GM23338 (cell line): Measurements from ENCODE around the gene ACOT13. TPM values are rescaled to one million over a fixed set of nuclear protein-coding genes. Genes with fewer than 3 reads are reported as not detected.

ENCODE experiments used
- ATAC-seq: fragments of 200-7000 bp; cut with Tn5 transposase; 3 replicates; pipeline ENCODE4 v1.9.1; 2020
- DNase-seq: peaks from one replicate; pipeline ENCODE4 v3.0.0-alpha.2; 2015; ENCODE audit warnings: low spot score
- H2AFZ ChIP-seq: fragments of 200-600 bp; sonication (generic); 2 replicates; pipeline ENCODE4 v1.8.0; 2016; ENCODE audit warnings: antibody characterized with exemption, mild to moderate bottlenecking, moderate library complexity
- H3F3A ChIP-seq: fragments of 200-600 bp; sonication (generic); replicated peaks from 2 replicates; pipeline ENCODE4 v1.8.0; 2017; ENCODE audit warnings: antibody characterized with exemption, mixed run types, low read depth
- H3K27ac ChIP-seq: fragments of 200-600 bp; sonication (generic); 2 replicates; pipeline ENCODE4 v1.6.1; 2016; ENCODE audit warnings: low read depth
- H3K27me3 ChIP-seq: fragments of 200-600 bp; sonication (generic); 2 replicates; pipeline ENCODE4 v1.8.0; 2016; ENCODE audit warnings: mild to moderate bottlenecking, mixed run types, moderate library complexity; ENCODE audit not compliant: insufficient read depth
- H3K36me3 ChIP-seq: fragments of 200-600 bp; sonication (generic); 2 replicates; pipeline ENCODE4 v1.8.0; 2016; ENCODE audit warnings: mild to moderate bottlenecking; ENCODE audit not compliant: insufficient read depth
- H3K4me1 ChIP-seq: fragments of 200-600 bp; sonication (generic); 2 replicates; pipeline ENCODE4 v1.8.0; 2016; ENCODE audit warnings: mild to moderate bottlenecking, moderate library complexity; ENCODE audit not compliant: insufficient read depth
- H3K4me2 ChIP-seq: fragments of 200-600 bp; sonication (generic); 2 replicates; pipeline ENCODE4 v1.7.1; 2017; ENCODE audit warnings: mixed run types
- H3K4me3 ChIP-seq: fragments of 200-600 bp; sonication (generic); 2 replicates; pipeline ENCODE4 v1.6.1; 2016; ENCODE audit warnings: mixed run types
- H3K79me2 ChIP-seq: fragments of 200-600 bp; sonication (generic); replicated peaks from 2 replicates; pipeline ENCODE4 v1.8.0; 2017; ENCODE audit warnings: mild to moderate bottlenecking; ENCODE audit not compliant: insufficient read depth
- H3K9me2 ChIP-seq: fragments of 200-600 bp; sonication (generic); 2 replicates; pipeline ENCODE4 v1.8.0; 2017; ENCODE audit not compliant: insufficient read depth
- H4K20me1 ChIP-seq: fragments of 200-600 bp; sonication (generic); replicated peaks from 2 replicates; pipeline ENCODE4 v1.8.0; 2017; ENCODE audit warnings: mild to moderate bottlenecking; ENCODE audit not compliant: insufficient read depth
- H3K27ac Mint-ChIP-seq: 2 replicates; pipeline ENCODE4 v1.8.0; 2020; ENCODE audit warnings: inconsistent platforms, mild to moderate bottlenecking, moderate library complexity, mixed read lengths
- H3K27me3 Mint-ChIP-seq: 3 replicates; pipeline ENCODE4 v1.8.0; 2022; ENCODE audit warnings: low read depth, mild to moderate bottlenecking, moderate library complexity, mixed read lengths, inconsistent platforms; ENCODE audit not compliant: insufficient read depth, poor library complexity
- H3K36me3 Mint-ChIP-seq: 3 replicates; pipeline ENCODE4 v1.8.0; 2021; ENCODE audit warnings: low read depth, mild to moderate bottlenecking, inconsistent platforms, moderate library complexity, mixed read lengths
- H3K4me1 Mint-ChIP-seq: 3 replicates; pipeline ENCODE4 v1.8.0; 2020; ENCODE audit warnings: mild to moderate bottlenecking, inconsistent platforms, mixed read lengths
- H3K4me3 Mint-ChIP-seq: 3 replicates; pipeline ENCODE4 v1.8.0; 2021; ENCODE audit warnings: moderate library complexity, mild to moderate bottlenecking, inconsistent platforms, mixed read lengths
- H3K9me3 Mint-ChIP-seq: 3 replicates; pipeline ENCODE4 v1.8.0; 2020; ENCODE audit warnings: moderate library complexity, mild to moderate bottlenecking, inconsistent platforms, mixed read lengths
- CREB1 ChIP-seq: fragments of 250-450 bp; sonication (Bioruptor Pico); IDR thresholded peaks from 2 replicates; pipeline ENCODE4 v1.5.0; 2020; ENCODE audit warnings: low read depth, mild to moderate bottlenecking, moderate library complexity
- CTCF ChIP-seq, 2 experiments: fragments of 200-600 bp in 1 of 2; sonication (generic) in 1 of 2; conservative IDR thresholded peaks; 2 replicates each; pipeline versions ENCODE4 v1.5.1 to v1.6.1; 2016 to 2017; ENCODE audit warnings: antibody characterized with exemption in 2 of 2, low read depth in 2 of 2, mild to moderate bottlenecking in 2 of 2, moderate library complexity in 1 of 2
- ETS1 ChIP-seq: IDR thresholded peaks from 2 replicates; pipeline ENCODE4 v1.6.1; 2016; ENCODE audit warnings: antibody characterized with exemption
- EZH2 ChIP-seq: fragments of 200-600 bp; sonication (generic); IDR thresholded peaks from one replicate; pipeline ENCODE4 v1.8.0; 2017; ENCODE audit warnings: antibody characterized with exemption, mild to moderate bottlenecking, low read depth; ENCODE audit not compliant: unreplicated experiment
- EZH2phosphoT487 ChIP-seq: fragments of 200-600 bp; sonication (generic); IDR thresholded peaks from one replicate; pipeline ENCODE4 v1.8.1; 2018; ENCODE audit warnings: antibody characterized with exemption; ENCODE audit not compliant: unreplicated experiment
- JUNB ChIP-seq: IDR thresholded peaks from one replicate; pipeline ENCODE4 v1.6.1; 2016; ENCODE audit warnings: antibody characterized with exemption; ENCODE audit not compliant: unreplicated experiment
- NANOG ChIP-seq: IDR thresholded peaks from 2 replicates; pipeline ENCODE4 v1.6.1; 2016; ENCODE audit warnings: antibody characterized with exemption, borderline replicate concordance
- POLR2AphosphoS5 ChIP-seq: IDR thresholded peaks from 2 replicates; pipeline ENCODE4 v1.6.1; 2016; ENCODE audit warnings: antibody characterized with exemption, low read depth
- ZNF114 ChIP-seq: fragments of 250-450 bp; sonication (Bioruptor Pico); IDR thresholded peaks from 2 replicates; pipeline ENCODE4 v1.5.0; 2020; ENCODE audit warnings: mild to moderate bottlenecking, moderate library complexity
- ZNF331 ChIP-seq: fragments of 250-450 bp; sonication (Bioruptor Pico); IDR thresholded peaks from 2 replicates; pipeline ENCODE4 v1.5.0; 2020; ENCODE audit warnings: low read depth, mild to moderate bottlenecking, moderate library complexity
- ZNF462 ChIP-seq: fragments of 250-450 bp; sonication (Bioruptor Pico); IDR thresholded peaks from 2 replicates; pipeline ENCODE4 v1.5.0; 2020; ENCODE audit warnings: mild to moderate bottlenecking, moderate library complexity
- polyA plus RNA-seq: library from polyadenylated mRNA; unstranded; fragments of >200 nt; fragmentation: Nextera tagmentation; extraction: Ambion mirVana; gene quantifications from 2 replicates; pipeline ENCODE4 v1.2.1, GENCODE V29; 2016
- total RNA-seq: library from RNA; depleted of rRNA; stranded (reverse); fragments of >200 nt; shearing (Covaris generic); gene quantifications from 2 replicates; pipeline ENCODE4 v1.2.3, GENCODE V29; 2014

Gene ACOT13
- total and polyA plus RNA-seq, 2 experiments from 2014 or later: 17.8 to 175 TPM

- Histone ChIP-seq H4K20me1 (no peaks in the 10 kb centered on the region), H3K36me3 (no peaks in the 10 kb centered on the region), H3K4me2 (0 out of 2 replicates have a peak overlapping the region, but pooled peaks have one; percentile 19), H3K79me2 (no peaks in the 10 kb centered on the region), H3K4me3 (no peak overlapping the region), H3K4me1 (peaks cover 15% of the 10 kb centered on the region; the same call in 1 of the 2 replicates), H3F3A (no peaks in the 10 kb centered on the region), H2AFZ (peak overlapping the region; percentile 82), H3K9me2 (no peaks in the 10 kb centered on the region), H3K27ac (no peak overlapping the region), H3K27me3 (no peaks in the 10 kb centered on the region)
- Mint-ChIP-seq H3K36me3 (peaks cover 5% of the 10 kb centered on the region; the same call in 1 of the 3 replicates), H3K9me3 (0 out of 3 replicates have a peak, but pooled peaks cover 2% of the 10 kb centered on the region), H3K27me3 (no peaks in the 10 kb centered on the region), H3K27ac (no peak overlapping the region), H3K4me3 (no peak overlapping the region), H3K4me1 (peaks cover 31% of the 10 kb centered on the region)
- TF ChIP-seq EZH2phosphoT487 (no peak), NANOG (no peak), ZNF114 (CRISPR knock-in tag) (no peak)
- DNase-seq (no peak), ATAC-seq (peak; percentile 74)
These were observed 35.9 kb upstream of the ACOT13 start for GRCh38 chr6:24630856-24631505.

- no peak overlapping the region for H3K4me2 ChIP-seq
- TF ChIP-seq ZNF462 (no peak), NANOG (no peak), POLR2AphosphoS5 (no peak), EZH2 (no peak), EZH2phosphoT487 (no peak), ZNF331 (CRISPR knock-in tag) (no peak), ETS1 (no peak), JUNB (no peak), CREB1 (CRISPR knock-in tag) (no peak), CTCF (conservative IDR thresholded peaks at IDR 0.05; ENCODE audit: low read depth in 2 of 2) (no peak)
These were observed 35.2 kb upstream of the ACOT13 start for GRCh38 chr6:24631671-24632070.

More at GRCh38 chr6:24631671-24632070, 35.2 kb upstream of the ACOT13 start:
- no peaks in the 10 kb centered on the region for H3K9me2 ChIP-seq
- no peaks in the 10 kb centered on the region for H3K79me2 ChIP-seq
- no peak overlapping the region for H3K4me3 ChIP-seq
- Mint-ChIP-seq H3K36me3 (peaks cover 10% of the 10 kb centered on the region; the same call in 1 of the 3 replicates), H3K9me3 (0 out of 3 replicates have a peak, but pooled peaks cover 4% of the 10 kb centered on the region), H3K4me3 (no peak overlapping the region), H3K27ac (no peak overlapping the region; the same call in 1 of the 2 replicates), H3K27me3 (no peaks in the 10 kb centered on the region), H3K4me1 (peaks cover 31% of the 10 kb centered on the region)
- DNase-seq (no peak), ATAC-seq (peak; percentile 69)
- no peak overlapping the region for H3K27ac ChIP-seq
- H3F3A ChIP-seq: no peaks in the 10 kb centered on the region
- peaks cover 15% of the 10 kb centered on the region; the same call in 1 of the 2 replicates for H3K4me1 ChIP-seq
- H3K36me3 ChIP-seq: no peaks in the 10 kb centered on the region
- peak overlapping the region; percentile 82; the same call in 1 of the 2 replicates for H2AFZ ChIP-seq
- H3K27me3 ChIP-seq: no peaks in the 10 kb centered on the region
- no peaks in the 10 kb centered on the region for H4K20me1 ChIP-seq
